ENCODE measurements around the gene PRKG1. TPM values are rescaled to one million over a fixed set of nuclear protein-coding genes. Genes with fewer than 3 reads are reported as not detected.

PRKG1 gene
- total and polyA plus RNA-seq, 2 experiments from 2014 or later, result 18.2 to 21.1 TPM

- no peak for TF ChIP-seq ETS1 (IDR thresholded peaks at IDR 0.05)
- TF ChIP-seq ZNF114 (CRISPR knock-in tag; IDR thresholded peaks at IDR 0.05), result no peak
- TF ChIP-seq ZNF331 (CRISPR knock-in tag; IDR thresholded peaks at IDR 0.05; ENCODE audit: low read depth), result no peak
- no peak for TF ChIP-seq REST (IDR thresholded peaks at IDR 0.05; ENCODE audit: unreplicated experiment)
- TF ChIP-seq CTCF (conservative IDR thresholded peaks at IDR 0.05; ENCODE audit: low read depth in 2 of 2), result no peak
- no peak for TF ChIP-seq EZH2 (IDR thresholded peaks at IDR 0.05; ENCODE audit: low read depth, unreplicated experiment)
- TF ChIP-seq EZH2phosphoT487 (IDR thresholded peaks at IDR 0.05; ENCODE audit: unreplicated experiment), result no peak
These were observed 691.1 kb downstream of the PRKG1 start (continued) for GRCh38 chr10:51765284-51765971.

GRCh38 chr10:51766423-51767102, 692.3 kb downstream of the PRKG1 start:
- H3K9me3 Mint-ChIP-seq, result peaks cover 12% of the 10 kb centered on the region
- H3K4me2 ChIP-seq, result 0 out of 2 replicates have a peak overlapping the region, but pooled peaks have one; percentile 31
- H3K4me1 Mint-ChIP-seq, result peaks cover 12% of the 10 kb centered on the region
- H3K36me3 ChIP-seq (ENCODE audit: insufficient read depth), result no peaks in the 10 kb centered on the region
- H3K27ac ChIP-seq (ENCODE audit: low read depth), result peak overlapping the region; percentile 48; the same call in 1 of the 2 replicates
- H3K9me2 ChIP-seq (ENCODE audit: insufficient read depth), result no peaks in the 10 kb centered on the region
- H3K27me3 Mint-ChIP-seq (ENCODE audit: insufficient read depth, low read depth, poor library complexity), result peaks cover 1% of the 10 kb centered on the region
- H3K36me3 Mint-ChIP-seq (ENCODE audit: low read depth), result peaks cover 14% of the 10 kb centered on the region; the same call in 2 of the 3 replicates
- DNase-seq (ENCODE audit: low spot score) (peak; percentile 39), ATAC-seq (peak; percentile 40; the same call in 2 of the 3 replicates)
- H3K4me3 ChIP-seq, result no peak overlapping the region
- no peaks in the 10 kb centered on the region for H3K79me2 ChIP-seq (replicated peaks; ENCODE audit: insufficient read depth)
- no peaks in the 10 kb centered on the region for H4K20me1 ChIP-seq (replicated peaks; ENCODE audit: insufficient read depth)
- H3K27ac Mint-ChIP-seq, result peak overlapping the region; percentile 45; the same call in 1 of the 2 replicates
- TF ChIP-seq CREB1 (CRISPR knock-in tag; IDR thresholded peaks at IDR 0.05; ENCODE audit: low read depth) (no peak), EZH2phosphoT487 (IDR thresholded peaks at IDR 0.05; ENCODE audit: unreplicated experiment) (no peak), POLR2AphosphoS5 (IDR thresholded peaks at IDR 0.05; ENCODE audit: low read depth) (no peak), NANOG (IDR thresholded peaks at IDR 0.05; ENCODE audit: borderline replicate concordance) (peak; percentile 94), CTCF (conservative IDR thresholded peaks at IDR 0.05; ENCODE audit: low read depth in 2 of 2) (no peak), ZNF114 (CRISPR knock-in tag; IDR thresholded peaks at IDR 0.05) (no peak), STAT1 (IDR thresholded peaks at IDR 0.05; ENCODE audit: unreplicated experiment) (no peak), EZH2 (IDR thresholded peaks at IDR 0.05; ENCODE audit: low read depth, unreplicated experiment) (no peak)
- H3K4me1 ChIP-seq (ENCODE audit: insufficient read depth), result peaks cover 16% of the 10 kb centered on the region; the same call in 1 of the 2 replicates
- H3K4me3 Mint-ChIP-seq, result no peak overlapping the region
- no peaks in the 10 kb centered on the region for H3K27me3 ChIP-seq (ENCODE audit: insufficient read depth)
- no peaks in the 10 kb centered on the region for H3F3A ChIP-seq (replicated peaks; ENCODE audit: low read depth)
- no peak overlapping the region for H2AFZ ChIP-seq

All from GM23338 (cell line).